Measurements from ENCODE around the gene CAMK1D.

DNA sequence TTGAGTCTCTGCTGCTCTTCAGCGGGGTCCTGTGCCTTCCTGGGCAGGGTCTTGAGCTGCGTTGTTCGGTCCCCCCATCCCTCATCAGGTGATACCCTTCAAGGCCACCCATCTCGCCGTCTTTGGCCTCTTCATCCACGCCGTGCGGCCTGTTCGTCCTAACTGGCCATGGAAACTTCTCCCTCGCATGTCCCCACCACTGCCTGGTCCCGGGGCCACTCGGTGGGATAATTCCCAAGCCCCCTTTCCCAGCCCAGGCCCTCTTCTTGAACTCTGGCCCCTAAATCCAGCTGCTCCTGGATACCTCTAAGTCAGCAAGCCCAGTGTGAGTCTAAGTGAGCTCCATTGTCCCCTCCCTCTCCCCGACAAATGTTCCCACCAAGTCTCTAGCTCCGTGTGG, 74.5 kb downstream of the CAMK1D start:
- TF ChIP-seq CHD2 (IDR thresholded peaks at IDR 0.05; ENCODE audit: low read length, partially characterized antibody) (no peak), POLR2A (IDR thresholded peaks at IDR 0.05; ENCODE audit: low read length) (no peak), TP53 (CRISPR knock-in tag; IDR thresholded peaks at IDR 0.05) (no peak), KDM5A (IDR thresholded peaks at IDR 0.05) (no peak)
- TF ChIP-seq, protein P1, sequence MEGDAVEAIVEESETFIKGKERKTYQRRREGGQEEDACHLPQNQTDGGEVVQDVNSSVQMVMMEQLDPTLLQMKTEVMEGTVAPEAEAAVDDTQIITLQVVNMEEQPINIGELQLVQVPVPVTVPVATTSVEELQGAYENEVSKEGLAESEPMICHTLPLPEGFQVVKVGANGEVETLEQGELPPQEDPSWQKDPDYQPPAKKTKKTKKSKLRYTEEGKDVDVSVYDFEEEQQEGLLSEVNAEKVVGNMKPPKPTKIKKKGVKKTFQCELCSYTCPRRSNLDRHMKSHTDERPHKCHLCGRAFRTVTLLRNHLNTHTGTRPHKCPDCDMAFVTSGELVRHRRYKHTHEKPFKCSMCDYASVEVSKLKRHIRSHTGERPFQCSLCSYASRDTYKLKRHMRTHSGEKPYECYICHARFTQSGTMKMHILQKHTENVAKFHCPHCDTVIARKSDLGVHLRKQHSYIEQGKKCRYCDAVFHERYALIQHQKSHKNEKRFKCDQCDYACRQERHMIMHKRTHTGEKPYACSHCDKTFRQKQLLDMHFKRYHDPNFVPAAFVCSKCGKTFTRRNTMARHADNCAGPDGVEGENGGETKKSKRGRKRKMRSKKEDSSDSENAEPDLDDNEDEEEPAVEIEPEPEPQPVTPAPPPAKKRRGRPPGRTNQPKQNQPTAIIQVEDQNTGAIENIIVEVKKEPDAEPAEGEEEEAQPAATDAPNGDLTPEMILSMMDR (IDR thresholded peaks at IDR 0.05): no peak
